ENCODE measurements around the gene MRPL53. TPM values are rescaled to one million over a fixed set of nuclear protein-coding genes. Genes with fewer than 3 reads are reported as not detected.
A peak's percentile ranks its signal among the peaks of the same experiment; 100 is the strongest.

MRPL53 gene
- total RNA-seq, 1 donor from 2014 or later: 61.3 TPM

DNA sequence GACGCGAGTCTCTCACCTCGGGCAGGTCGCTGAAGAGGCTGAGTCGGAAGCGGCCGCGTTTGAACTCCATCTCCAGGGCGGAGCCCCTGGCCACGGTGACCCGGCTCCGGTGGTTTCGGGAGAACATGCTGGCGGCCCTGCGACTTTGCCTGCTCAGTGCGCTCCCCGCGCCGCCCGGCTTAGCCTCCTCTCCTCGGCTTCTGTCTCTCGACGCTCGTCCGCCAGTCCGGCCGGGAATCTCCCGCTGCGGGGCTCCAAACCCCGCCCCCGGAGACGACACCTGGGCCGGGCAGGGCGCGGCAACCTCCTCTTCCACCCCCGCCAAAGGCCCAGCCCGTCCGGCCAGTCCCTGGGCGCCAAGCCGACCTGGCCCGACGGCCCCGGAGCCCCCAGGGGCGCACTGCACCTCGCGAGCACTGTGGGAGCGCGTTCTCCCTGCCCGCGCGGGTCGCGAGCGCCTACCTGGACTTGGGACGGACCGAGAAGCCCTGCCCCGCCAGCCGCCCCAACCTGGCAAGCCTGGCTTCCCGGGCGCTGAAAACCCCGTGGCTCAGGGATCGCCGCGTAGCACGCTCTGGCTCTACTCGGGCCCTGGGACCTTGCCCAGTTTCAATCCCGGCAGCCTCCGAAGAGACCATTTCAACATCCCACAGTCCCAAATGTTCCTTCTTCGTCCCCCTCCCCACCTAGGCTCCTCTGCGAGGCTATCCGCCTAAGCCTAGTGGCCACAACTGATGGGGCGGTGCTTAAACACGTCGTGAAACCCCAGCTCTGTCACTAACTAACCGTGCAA, 30.6 kb downstream of the MRPL53 start, which contains the start of gene RTKN:
Gene RTKN (minus strand): TSS at position 248 of the 793 bp plus-strand sequence. CDS start 121 bp downstream, at position 127.
- TF ChIP-seq, protein P1, sequence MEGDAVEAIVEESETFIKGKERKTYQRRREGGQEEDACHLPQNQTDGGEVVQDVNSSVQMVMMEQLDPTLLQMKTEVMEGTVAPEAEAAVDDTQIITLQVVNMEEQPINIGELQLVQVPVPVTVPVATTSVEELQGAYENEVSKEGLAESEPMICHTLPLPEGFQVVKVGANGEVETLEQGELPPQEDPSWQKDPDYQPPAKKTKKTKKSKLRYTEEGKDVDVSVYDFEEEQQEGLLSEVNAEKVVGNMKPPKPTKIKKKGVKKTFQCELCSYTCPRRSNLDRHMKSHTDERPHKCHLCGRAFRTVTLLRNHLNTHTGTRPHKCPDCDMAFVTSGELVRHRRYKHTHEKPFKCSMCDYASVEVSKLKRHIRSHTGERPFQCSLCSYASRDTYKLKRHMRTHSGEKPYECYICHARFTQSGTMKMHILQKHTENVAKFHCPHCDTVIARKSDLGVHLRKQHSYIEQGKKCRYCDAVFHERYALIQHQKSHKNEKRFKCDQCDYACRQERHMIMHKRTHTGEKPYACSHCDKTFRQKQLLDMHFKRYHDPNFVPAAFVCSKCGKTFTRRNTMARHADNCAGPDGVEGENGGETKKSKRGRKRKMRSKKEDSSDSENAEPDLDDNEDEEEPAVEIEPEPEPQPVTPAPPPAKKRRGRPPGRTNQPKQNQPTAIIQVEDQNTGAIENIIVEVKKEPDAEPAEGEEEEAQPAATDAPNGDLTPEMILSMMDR (IDR thresholded peaks at IDR 0.05; ENCODE audit: unreplicated experiment): no peak
- Mint-ChIP-seq H3K4me1 (ENCODE audit: low read depth) (peaks cover 27% of the 10 kb centered on the region), H3K27ac (peak within 1 kb of the TSS; percentile 100), H3K9me3 (ENCODE audit: low read depth) (no peaks in the 10 kb centered on the region), H3K27me3 (peaks cover 3% of the 10 kb centered on the region), H3K36me3 (ENCODE audit: insufficient read depth) (peaks cover 5% of the 10 kb centered on the region), H3K4me3 (ENCODE audit: low read depth) (peak within 1 kb of the TSS; percentile 96)
- peak; percentile 48 for DNase-seq (ENCODE audit: low spot score, unreplicated experiment)

DNA sequence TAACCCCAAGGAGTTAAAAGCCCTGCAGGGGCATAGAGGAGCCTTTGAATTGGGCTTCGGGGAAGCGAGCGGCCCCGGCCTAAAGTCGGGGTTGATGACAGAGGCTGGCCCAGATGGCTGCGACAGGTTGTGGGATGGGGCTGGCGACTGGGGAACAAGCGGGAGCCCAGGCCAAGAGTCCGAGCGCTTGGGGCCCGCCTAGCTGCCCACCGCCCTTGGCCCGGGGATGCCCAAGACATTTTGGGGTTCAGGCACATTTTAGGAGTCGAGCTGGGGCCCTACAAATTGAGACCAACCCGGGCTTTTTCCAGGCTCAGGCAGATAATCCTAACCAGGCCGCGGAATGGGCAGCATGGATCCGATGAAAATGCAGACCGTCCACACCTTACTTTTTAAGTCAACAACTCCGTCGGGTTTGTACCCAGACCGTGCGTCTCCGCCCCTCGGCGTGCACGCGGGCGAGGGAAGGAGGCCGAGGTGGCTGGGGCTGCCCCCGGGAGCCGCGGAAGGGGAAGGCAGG, 31.2 kb downstream of the MRPL53 start:
- peaks cover 3% of the 10 kb centered on the region for H3K27me3 Mint-ChIP-seq
- H3K4me3 Mint-ChIP-seq (ENCODE audit: low read depth): peak overlapping the region; percentile 96
- H3K36me3 Mint-ChIP-seq (ENCODE audit: insufficient read depth): peaks cover 5% of the 10 kb centered on the region
- no peaks in the 10 kb centered on the region for H3K9me3 Mint-ChIP-seq (ENCODE audit: low read depth)
- TF ChIP-seq, protein P1 (IDR thresholded peaks at IDR 0.05; ENCODE audit: unreplicated experiment): no peak
- DNase-seq (ENCODE audit: low spot score, unreplicated experiment): no peak
- H3K4me1 Mint-ChIP-seq (ENCODE audit: low read depth): peaks cover 27% of the 10 kb centered on the region
- peak overlapping the region; percentile 100 for H3K27ac Mint-ChIP-seq

GRCh38 chr2:74440378-74441169, 31.9 kb downstream of the MRPL53 start:
- Mint-ChIP-seq H3K9me3 (ENCODE audit: low read depth) (no peaks in the 10 kb centered on the region), H3K27ac (peak overlapping the region; percentile 100), H3K27me3 (peaks cover 3% of the 10 kb centered on the region), H3K4me1 (ENCODE audit: low read depth) (peaks cover 27% of the 10 kb centered on the region), H3K36me3 (ENCODE audit: insufficient read depth) (peaks cover 7% of the 10 kb centered on the region), H3K4me3 (ENCODE audit: low read depth) (peak overlapping the region; percentile 96)
- DNase-seq (ENCODE audit: low spot score, unreplicated experiment): peak; percentile 87
- TF ChIP-seq, protein P1 (IDR thresholded peaks at IDR 0.05; ENCODE audit: unreplicated experiment): peak; percentile 31

DNA sequence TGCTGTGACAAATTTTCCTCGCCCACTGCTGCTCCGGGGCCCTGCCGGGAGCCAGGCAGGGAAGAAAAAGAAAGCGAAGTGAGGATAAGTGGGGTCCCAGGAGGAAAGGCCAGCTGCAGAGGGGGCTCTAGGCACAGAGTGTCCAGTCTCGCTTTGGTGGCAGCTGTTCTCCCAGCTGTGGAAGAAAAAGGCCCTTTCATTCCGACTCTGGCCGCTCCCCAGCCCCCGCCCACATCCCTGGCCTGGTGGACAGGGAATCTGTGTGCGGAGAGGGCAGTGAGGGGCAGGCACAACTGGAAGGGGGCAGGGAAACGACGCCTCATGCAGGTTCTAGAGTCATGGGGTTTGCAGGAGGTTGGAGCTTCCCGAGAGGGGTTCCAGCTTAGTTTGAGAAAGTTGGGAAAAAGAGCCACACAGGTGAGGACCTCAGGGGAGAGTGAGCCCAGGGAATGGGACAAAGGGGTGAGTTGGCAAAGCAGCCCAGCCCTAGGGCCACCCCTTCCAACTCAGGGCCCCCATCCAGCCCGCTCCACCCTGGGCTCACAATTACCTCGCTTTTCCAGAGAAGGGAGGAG, 32.6 kb downstream of the MRPL53 start:
- DNase-seq (ENCODE audit: low spot score, unreplicated experiment): no peak
- Mint-ChIP-seq H3K4me3 (ENCODE audit: low read depth) (peak overlapping the region; percentile 96), H3K27me3 (peaks cover 3% of the 10 kb centered on the region), H3K9me3 (ENCODE audit: low read depth) (no peaks in the 10 kb centered on the region), H3K27ac (peak overlapping the region; percentile 100), H3K4me1 (ENCODE audit: low read depth) (peaks cover 27% of the 10 kb centered on the region), H3K36me3 (ENCODE audit: insufficient read depth) (peaks cover 9% of the 10 kb centered on the region)
- TF ChIP-seq, protein P1 (IDR thresholded peaks at IDR 0.05; ENCODE audit: unreplicated experiment): no peak

- Mint-ChIP-seq H3K27ac (peak overlapping the region; percentile 100), H3K36me3 (ENCODE audit: insufficient read depth) (peaks cover 9% of the 10 kb centered on the region), H3K27me3 (no peaks in the 10 kb centered on the region), H3K9me3 (ENCODE audit: low read depth) (no peaks in the 10 kb centered on the region), H3K4me3 (ENCODE audit: low read depth) (peak overlapping the region; percentile 96), H3K4me1 (ENCODE audit: low read depth) (peaks cover 27% of the 10 kb centered on the region)
- TF ChIP-seq, protein P1 (IDR thresholded peaks at IDR 0.05; ENCODE audit: unreplicated experiment): no peak
- no peak for DNase-seq (ENCODE audit: low spot score, unreplicated experiment)
Measured at GRCh38 chr2:74439373-74439772, 33.1 kb downstream of the MRPL53 start.
